GM18870 (cell line): ENCODE measurements around the gene VASP.

Experiments
- ATAC-seq: cut with Tn5 transposase; IDR thresholded peaks from one replicate; pipeline ENCODE4 v1.9.1; 2021; ENCODE audit warnings: moderate library complexity; ENCODE audit not compliant: unreplicated experiment

The VASP gene

GRCh38 chr19:45506989-45507871 is at the start of gene VASP:
Gene VASP, plus strand, starts transcription at chr19:45507479. Its CDS starts 293 bp downstream, at chr19:45507772.
- ATAC-seq: peak; percentile 55

- ATAC-seq: no peak
Observed at GRCh38 chr19:45457776-45458175, 49.5 kb upstream of the VASP start.

- ATAC-seq: no peak
Observed at GRCh38 chr19:45460807-45461347, 46.4 kb upstream of the VASP start.

GRCh38 chr19:45462174-45462573 is 45.1 kb upstream of the VASP start:
- no peak for ATAC-seq

GRCh38 chr19:45463241-45463640 is 44.0 kb upstream of the VASP start:
- no peak for ATAC-seq

- no peak for ATAC-seq
Observed at GRCh38 chr19:45464274-45464673, 43.0 kb upstream of the VASP start.

GRCh38 chr19:45464852-45465441 is 42.3 kb upstream of the VASP start:
- no peak for ATAC-seq

- ATAC-seq: no peak
Observed at GRCh38 chr19:45467115-45467455, 40.2 kb upstream of the VASP start.

- peak; percentile 31 for ATAC-seq
Observed at GRCh38 chr19:45467456-45468158, 39.7 kb upstream of the VASP start, which contains the start of gene FOSB. Gene FOSB, plus strand, starts transcription at chr19:45467996. Its CDS starts 591 bp downstream, at chr19:45468587.

GRCh38 chr19:45468159-45468651 is 39.1 kb upstream of the VASP start:
- ATAC-seq: no peak

- ATAC-seq: peak; percentile 12
Observed at GRCh38 chr19:45468803-45469131, 38.5 kb upstream of the VASP start.

GRCh38 chr19:45469132-45469944 is 37.9 kb upstream of the VASP start:
- peak; percentile 53 for ATAC-seq

- no peak for ATAC-seq
Observed at GRCh38 chr19:45469945-45470761, 37.1 kb upstream of the VASP start.

- no peak for ATAC-seq
Observed at GRCh38 chr19:45470762-45471081, 36.6 kb upstream of the VASP start.

GRCh38 chr19:45471111-45471930 is 36.0 kb upstream of the VASP start:
- no peak for ATAC-seq

GRCh38 chr19:45471931-45472562 is 35.2 kb upstream of the VASP start:
- no peak for ATAC-seq

GRCh38 chr19:45472563-45473366 is 34.5 kb upstream of the VASP start:
- ATAC-seq: no peak

GRCh38 chr19:45473367-45473681 is 34.0 kb upstream of the VASP start:
- no peak for ATAC-seq
